HTR-8/SVneo (cell line): ENCODE data around the gene MAPK10.
"Not testable (repeated sequence)": the region's sequence is repeated elsewhere in the genome, so short reads cannot be mapped to it uniquely, and the experiment has no call there.

Experiments
- DNase-seq: peaks from one replicate; pipeline ENCODE4 v3.0.0; 2011; ENCODE audit warnings: low spot score, mixed read lengths; ENCODE audit not compliant: insufficient read length
- FAIRE-seq: peaks from 2 replicates; lab custom pipeline; 2011; peaks lifted over from hg19 to GRCh38; lab: Jason Lieb, UNC

The MAPK10 gene

DNA sequence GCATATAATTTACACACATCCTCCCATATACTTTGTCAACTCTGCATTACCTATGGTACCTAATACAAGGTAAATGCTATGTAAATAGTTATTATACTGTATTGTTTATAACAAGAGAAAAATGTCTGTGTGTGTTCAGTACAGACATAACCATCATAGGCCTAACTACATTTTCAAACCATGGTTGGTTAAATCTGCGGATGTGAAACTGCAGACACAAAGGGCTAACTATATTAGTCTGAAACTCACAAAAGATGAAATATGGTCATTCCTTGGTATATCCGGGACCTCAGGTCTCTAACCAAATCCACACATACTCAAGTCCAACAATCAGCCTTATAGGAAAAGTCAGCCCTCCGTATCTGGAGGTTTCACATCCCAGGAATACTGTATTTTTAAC is 13.5 kb downstream of the MAPK10 start:
- FAIRE-seq (no peak), DNase-seq (no peak)

DNA sequence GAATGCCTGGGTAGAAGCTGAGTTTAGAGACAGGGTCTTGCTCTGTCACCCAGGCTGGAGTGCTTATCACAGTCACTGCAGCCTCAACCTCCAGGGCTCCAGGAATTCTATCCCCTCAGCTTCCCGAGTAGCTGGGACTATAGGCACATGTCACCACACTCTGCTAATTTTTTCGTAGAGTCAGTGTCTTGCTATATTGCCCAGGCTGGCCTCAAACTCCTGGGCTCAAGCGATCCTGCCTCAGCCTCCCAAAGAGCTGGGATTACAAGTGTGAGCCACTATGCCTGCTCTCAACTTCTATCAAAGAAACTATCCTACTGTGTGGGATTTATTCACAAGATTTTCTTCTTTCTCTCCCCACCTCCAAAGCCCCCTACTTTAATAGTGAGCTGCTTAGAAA is 15.7 kb downstream of the MAPK10 start:
- FAIRE-seq (no peak), DNase-seq (no peak)

GRCh38 chr4:86338989-86339388 is 20.9 kb downstream of the MAPK10 start:
- FAIRE-seq (no peak), DNase-seq (no peak)

- DNase-seq, result no peak
- no peak for FAIRE-seq
These were observed 21.3 kb downstream of the MAPK10 start for GRCh38 chr4:86338521-86338920.

DNA sequence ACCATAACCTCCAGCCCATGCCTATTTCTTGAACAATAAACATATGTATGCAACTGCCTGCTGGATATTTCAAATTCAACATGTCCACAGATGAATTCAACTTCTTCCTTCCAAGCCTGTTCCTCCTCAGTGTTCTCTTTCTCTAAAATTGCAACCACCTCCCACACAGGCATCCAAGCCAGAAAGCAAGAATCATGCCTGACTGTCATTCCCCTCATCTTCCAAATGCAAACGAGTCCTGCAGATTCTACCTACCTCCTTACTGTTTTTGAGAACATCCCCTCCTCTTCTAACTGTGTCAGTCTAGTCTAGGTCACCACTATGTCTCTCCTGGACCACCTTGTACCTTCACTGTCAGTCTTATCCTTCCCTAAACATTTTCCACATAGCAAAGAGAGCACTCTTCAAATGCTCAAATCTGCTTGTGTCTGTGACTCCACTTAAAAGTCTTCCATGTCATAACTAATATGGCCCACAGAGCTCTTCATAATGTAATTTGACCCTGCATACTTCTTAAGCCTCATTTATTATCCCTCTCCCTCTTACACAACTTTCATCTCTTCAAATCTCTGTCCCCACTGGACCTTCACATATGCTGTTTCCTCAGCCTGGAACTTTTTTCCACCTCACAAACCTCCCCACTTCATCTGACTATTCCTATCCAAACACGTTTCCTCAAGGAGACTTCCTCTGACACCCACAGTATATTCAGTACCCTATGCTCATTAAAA is 25.7 kb downstream of the MAPK10 start:
- no peak for FAIRE-seq
- DNase-seq, result no peak

GRCh38 chr4:86333236-86333635 is 26.6 kb downstream of the MAPK10 start:
- no peak for FAIRE-seq
- no peak for DNase-seq

DNA sequence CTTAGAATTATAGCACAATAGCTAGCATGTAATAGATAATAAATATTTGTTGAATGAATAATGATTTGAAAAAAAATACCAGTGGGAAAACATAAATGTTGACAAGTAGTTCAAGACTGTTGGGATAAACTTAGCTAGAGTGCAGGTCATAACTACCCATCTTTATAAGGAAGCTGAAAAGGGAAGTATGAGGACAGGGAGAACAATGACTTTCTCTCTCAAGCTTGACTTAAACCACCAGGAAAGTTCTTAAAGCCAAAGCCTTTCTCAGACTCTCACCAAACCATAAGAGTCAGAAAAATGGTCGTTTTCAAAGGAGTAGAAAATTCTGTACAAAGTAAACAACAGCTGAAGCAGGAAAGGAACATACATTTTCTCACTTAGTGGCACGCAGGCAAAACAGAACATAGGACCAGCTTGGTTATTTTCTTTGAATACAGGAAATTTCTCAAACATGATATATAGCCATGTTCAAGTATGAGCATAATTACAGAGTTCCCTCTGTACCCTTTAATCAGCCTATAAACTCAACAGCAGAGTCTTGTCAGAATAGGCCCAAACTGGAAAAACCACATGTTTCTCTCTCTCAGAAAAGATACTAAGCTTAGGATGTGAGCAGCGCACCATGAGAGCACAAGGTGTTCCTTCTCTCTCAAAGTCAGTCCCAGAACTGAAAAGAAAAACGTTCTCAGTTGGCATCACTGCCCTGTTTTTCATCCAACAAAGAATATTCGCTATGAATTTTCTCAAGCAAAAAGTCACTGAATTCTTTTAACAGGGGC is 28.7 kb downstream of the MAPK10 start:
- FAIRE-seq (no peak), DNase-seq (no peak)

- DNase-seq, FAIRE-seq: not testable (repeated sequence)
These were observed 29.4 kb downstream of the MAPK10 start for GRCh38 chr4:86330411-86330810.

- DNase-seq (no peak), FAIRE-seq (no peak)
These were observed 30.4 kb downstream of the MAPK10 start for GRCh38 chr4:86329431-86329830.

- FAIRE-seq, result no peak
These were observed 33.5 kb downstream of the MAPK10 start for GRCh38 chr4:86326400-86326799.

DNA sequence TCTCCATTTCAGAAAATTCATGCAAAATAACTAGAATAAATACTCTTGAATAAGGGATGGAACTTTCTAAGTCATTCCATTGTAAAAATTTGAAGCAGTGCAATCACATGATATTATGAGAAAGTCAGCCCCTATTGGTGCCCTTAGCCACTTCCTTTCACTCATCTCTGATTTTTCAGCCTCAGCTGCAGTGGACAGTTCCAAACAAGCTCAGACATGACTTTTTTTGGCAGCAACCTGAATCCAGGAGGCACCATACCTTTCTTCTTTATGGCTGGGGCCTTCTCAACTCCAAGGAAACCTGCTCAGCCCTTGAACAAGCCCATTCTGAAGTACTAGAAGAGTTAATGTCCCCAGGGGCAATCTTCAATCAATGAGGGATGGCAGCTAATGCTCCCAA is 40.5 kb downstream of the MAPK10 start:
- FAIRE-seq, result no peak
- DNase-seq, result no peak

More at GRCh38 chr4:86326400-86326799, 33.5 kb downstream of the MAPK10 start:
- DNase-seq, result no peak

DNA sequence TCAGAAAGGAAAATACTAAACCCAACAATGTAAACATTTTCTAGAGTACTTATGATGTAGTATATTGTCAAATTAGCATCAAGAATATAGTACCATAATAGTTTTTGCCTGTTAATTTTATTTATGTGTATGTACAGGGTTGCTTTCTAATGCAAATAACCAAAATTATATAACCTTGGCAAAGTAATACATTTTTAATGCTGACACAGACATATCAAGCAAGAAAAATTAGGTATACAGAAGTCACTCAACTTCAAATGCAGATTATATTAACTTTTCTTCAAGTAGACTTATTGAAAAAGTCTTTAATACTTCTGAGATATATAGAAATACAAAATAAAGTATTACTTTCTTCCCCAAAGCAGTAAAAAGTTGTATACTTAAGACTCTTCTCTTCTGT is 44.3 kb downstream of the MAPK10 start:
- FAIRE-seq (no peak), DNase-seq (no peak)

- DNase-seq, result no peak
- FAIRE-seq, result no peak
These were observed 46.2 kb downstream of the MAPK10 start for GRCh38 chr4:86313656-86314055.

- DNase-seq (no peak), FAIRE-seq (no peak)
These were observed 52.4 kb downstream of the MAPK10 start for GRCh38 chr4:86307432-86307831.

DNA sequence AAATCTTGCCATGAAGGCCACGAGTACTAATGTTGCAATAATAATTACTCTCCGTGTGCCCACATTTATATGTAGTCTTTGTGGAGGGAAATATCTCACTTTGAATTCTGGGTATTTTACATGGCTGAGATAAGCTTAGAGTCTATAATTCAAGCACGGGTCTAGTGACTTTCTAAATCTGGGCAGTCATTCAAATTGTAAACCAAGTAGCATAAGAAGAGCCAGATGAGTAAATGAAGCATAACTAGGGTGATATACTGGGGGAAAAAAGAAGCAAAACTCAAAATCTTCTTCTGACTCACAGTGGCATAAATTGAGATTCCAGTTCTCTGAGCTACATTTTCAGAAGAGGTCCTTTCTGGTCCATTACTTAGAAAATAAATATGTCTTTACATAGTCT is 53.0 kb downstream of the MAPK10 start:
- no peak for FAIRE-seq
- no peak for DNase-seq

DNA sequence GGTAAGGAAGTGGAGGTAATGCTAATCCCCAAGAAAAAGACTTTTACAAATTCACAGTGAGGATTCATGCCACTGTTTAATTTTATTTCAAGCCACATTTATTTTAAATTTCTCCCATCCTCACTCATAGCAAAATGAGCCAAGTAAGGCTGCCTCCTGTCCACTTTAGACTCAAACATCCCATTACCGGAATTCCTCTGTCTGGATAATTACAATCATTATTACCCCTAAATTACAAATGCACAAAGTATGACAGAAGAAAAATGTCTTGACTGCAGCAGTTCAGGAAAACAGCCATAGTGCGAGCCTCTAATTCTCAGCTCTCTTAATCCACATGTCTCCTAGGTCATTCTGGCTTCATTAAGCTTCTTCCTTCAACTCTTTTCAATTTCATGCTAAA is 57.0 kb downstream of the MAPK10 start:
- DNase-seq (no peak), FAIRE-seq (no peak)

DNA sequence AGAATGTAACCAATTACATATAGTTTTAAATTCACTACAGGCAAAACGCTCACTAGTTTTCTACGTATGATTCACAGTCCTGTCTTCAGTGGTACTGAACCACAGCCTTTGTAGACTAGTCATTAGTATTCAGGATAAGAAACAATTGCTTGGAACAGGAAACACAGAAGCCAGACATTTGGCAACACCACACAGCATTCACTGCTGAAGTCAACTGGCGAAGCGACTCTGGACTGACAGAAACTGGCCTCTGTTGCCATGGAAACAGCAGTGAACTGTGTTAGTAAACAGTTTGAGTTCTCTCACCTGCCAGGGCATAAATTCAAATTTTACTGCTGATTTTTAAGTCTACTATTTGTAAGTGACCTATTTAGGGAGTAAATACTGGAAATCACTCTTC is 57.6 kb downstream of the MAPK10 start:
- no peak for DNase-seq
- no peak for FAIRE-seq

GRCh38 chr4:86300516-86300915 is 59.3 kb downstream of the MAPK10 start:
- DNase-seq, result peak; percentile 0
- no peak for FAIRE-seq

DNA sequence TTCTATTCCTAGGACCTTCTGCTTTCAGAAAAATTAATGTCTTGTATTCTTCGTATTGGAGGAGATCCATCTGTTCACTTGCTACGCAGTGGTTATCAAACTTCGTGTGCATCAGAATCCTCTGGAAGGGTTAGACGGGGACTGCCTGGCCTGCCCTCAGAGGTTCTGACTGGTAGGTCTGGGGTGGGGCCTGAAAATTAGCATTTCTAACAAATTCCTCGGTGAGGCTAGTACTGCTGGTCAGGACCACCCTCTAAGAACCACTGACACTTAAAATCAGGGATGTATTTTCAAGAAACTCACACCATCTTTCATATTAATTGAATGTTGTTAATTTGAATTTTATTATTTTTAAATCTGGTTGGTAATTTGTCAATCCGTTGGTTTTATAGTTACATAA is 63.0 kb downstream of the MAPK10 start:
- no peak for DNase-seq
- no peak for FAIRE-seq

- FAIRE-seq, result no peak
These were observed 65.0 kb downstream of the MAPK10 start for GRCh38 chr4:86294883-86295282.

DNA sequence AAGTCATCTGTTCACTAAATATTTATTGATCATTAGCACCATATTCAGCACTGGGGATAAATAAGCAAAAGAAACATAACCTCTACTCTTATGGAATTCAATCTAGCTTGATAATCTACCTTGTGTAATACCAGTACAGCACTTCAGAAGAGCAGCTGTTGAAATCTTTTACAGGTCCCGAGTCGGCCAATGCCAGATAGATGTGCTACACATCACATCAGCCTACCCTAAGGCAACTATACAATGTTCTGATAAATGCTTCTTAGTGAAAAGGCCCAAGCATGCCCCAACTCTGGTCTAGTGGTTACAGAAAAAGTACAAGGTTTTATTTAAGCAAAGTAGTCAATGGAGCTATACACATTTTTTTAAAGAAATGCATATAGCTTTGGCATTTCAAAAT is 68.7 kb downstream of the MAPK10 start:
- DNase-seq (no peak), FAIRE-seq (no peak)

More at GRCh38 chr4:86294883-86295282, 65.0 kb downstream of the MAPK10 start:
- no peak for DNase-seq

DNA sequence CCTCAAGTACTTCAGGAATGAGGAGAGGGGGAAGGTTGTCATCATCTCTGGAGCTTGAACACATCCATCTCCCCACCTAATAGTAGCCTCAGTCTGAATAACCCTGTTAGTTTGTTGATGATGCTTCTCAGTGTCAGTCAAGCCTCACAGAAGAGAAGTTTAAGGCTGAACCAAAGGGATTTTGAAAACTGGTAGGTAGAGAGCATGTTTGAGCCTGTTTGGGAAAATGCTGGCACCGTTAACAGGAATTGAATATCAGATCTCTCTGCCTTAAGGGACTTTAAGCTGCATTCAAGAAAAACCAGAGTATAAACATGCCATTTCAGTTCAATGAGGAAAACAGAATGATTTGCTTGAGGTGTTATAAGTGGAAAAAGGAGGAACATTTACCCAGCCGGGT is 73.1 kb downstream of the MAPK10 start:
- FAIRE-seq (no peak), DNase-seq (no peak)
